ENCODE measurements around the gene MACROD1.
A peak's percentile ranks its signal among the peaks of the same experiment; 100 is the strongest.

Gene MACROD1

DNA sequence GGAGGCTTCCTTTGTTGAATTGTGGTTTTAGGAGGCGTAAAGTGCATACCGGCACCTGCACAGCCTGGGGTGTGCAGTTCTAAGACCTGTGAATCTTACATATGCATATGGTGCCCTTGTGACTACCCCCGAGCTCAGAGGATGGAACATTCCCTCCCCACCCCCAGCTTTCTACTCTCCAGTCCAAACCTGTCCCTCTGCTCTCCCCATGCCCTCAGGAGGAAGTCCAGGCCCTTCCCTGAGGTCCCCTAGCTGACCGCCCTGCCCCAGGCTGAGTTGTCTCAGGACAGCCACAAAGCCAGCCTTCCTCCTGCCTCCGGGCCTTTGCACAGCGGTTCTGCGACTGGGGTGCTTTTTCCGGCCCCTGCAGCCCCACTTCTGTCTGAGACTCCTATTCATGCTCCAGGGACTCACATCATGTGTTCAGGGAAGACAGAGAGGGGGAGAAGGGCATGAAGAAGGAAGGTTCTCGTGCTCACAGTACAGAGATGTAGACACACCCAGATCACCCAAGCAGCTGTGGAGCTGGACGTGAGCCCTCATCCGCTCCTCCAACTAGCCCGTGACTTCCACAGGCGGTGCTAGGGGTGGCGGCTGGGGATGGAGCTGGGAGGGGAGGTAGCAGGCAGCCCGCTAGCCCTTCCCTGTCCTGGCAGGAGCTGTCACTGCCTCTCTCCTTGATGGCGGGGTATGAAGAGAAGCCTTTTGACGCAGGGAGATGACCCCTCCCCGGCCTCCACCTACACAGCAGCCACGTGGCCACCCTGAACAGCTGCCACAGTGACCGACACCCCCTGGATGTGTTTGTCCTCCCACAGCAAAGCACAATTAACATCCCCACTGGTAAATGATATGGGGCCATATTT lies 79.4 kb downstream of the MACROD1 start:
- DNase-seq (ENCODE audit: low read depth) = peak; percentile 19
- TF ChIP-seq CTCF (IDR thresholded peaks at IDR 0.05; ENCODE audit: low read length, missing control alignments) = no peak
- H3K4me3 ChIP-seq (replicated peaks; ENCODE audit: low read depth, low read length) = no peak overlapping the region

GRCh38 chr11:64085906-64086257 lies 80.0 kb downstream of the MACROD1 start:
- no peak overlapping the region for H3K4me3 ChIP-seq (replicated peaks; ENCODE audit: low read depth, low read length)
- TF ChIP-seq CTCF (IDR thresholded peaks at IDR 0.05; ENCODE audit: low read length, missing control alignments) = no peak
- DNase-seq (ENCODE audit: low read depth) = no peak

DNA sequence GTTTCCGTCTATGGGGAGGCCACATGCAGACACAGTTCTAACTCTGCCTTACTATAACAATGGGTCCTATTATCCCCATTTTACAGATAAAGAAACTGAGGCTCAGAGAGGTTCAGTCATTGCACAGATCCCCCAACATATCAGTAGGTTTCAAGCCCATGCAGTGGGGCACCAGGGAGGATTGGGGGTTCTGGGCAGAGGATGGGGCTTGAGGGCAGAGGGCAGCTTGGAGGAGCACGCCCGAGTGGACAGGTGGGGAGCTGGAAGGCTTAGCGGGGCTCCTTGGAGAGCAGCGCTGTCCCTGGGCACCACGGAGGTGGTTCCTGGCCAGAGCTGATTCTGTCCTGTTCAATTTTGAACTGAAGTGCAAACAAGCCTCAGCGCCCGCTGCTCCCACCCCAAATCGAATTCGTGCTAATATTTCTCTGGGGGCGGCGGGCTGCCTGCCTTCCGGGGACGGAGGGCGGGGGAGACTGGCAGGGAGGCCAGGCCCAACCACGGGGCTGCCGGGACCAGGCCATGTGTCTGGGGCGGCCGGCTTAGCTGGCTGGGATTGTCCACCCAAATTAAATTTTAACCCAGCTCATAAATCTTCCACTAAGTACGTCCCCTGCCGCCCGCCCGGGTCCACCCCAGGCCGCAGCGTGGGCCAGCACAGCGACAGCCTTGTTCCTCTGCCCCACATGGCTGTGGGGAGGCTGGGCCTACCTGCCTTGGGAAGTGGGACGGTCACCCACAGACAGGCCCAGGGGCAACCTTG lies 80.8 kb downstream of the MACROD1 start:
- H3K4me3 ChIP-seq (replicated peaks; ENCODE audit: low read depth, low read length) = no peak overlapping the region
- DNase-seq (ENCODE audit: low read depth) = no peak
- no peak for TF ChIP-seq CTCF (IDR thresholded peaks at IDR 0.05; ENCODE audit: low read length, missing control alignments)

DNA sequence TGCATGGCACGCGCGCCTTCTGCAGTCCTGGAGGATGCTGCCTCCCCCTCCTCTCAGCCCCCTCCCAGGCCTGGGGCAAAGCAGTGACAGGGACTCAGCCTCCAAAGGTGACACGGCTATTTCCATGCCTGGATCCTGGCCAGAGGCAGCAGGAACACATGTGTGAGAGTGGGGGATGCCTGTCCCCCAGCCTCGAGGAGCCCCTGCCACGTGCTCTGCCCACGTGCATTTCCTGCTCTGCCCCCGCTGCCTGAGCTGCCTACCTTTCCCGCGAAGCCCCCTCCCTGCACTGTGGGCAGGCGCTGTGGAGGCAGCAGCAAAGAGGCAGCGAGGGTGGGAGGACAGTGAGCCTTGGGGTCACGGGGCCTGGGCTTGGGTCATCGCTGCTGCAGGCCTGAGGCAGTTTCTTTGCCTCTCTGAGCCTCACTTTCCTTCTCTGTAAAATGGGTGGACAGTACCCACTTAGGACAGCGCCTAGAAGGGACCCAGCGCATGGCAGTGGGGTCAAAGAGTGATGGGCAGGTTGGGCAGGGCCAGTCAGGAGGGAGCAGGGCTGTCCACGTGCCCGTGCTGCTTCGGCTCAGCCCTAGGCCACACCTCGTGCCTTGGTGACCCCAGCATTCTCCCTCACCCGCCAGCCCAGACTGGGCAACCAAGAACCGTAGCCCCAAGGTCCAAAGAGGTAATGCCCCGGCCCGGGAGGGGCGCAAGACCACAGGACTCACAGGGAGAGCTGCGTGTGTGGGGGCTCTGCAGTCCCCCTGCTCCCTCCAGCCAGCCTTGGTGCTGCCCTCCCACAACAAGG lies 81.6 kb downstream of the MACROD1 start:
- no peak overlapping the region for H3K4me3 ChIP-seq (replicated peaks; ENCODE audit: low read depth, low read length)
- DNase-seq (ENCODE audit: low read depth) = no peak
- TF ChIP-seq CTCF (IDR thresholded peaks at IDR 0.05; ENCODE audit: low read length, missing control alignments) = no peak

- no peak for TF ChIP-seq CTCF (IDR thresholded peaks at IDR 0.05; ENCODE audit: low read length, missing control alignments)
- DNase-seq (ENCODE audit: low read depth) = no peak
- H3K4me3 ChIP-seq (replicated peaks; ENCODE audit: low read depth, low read length) = no peak overlapping the region
Measured at GRCh38 chr11:64083398-64084080, 82.4 kb downstream of the MACROD1 start.

DNA sequence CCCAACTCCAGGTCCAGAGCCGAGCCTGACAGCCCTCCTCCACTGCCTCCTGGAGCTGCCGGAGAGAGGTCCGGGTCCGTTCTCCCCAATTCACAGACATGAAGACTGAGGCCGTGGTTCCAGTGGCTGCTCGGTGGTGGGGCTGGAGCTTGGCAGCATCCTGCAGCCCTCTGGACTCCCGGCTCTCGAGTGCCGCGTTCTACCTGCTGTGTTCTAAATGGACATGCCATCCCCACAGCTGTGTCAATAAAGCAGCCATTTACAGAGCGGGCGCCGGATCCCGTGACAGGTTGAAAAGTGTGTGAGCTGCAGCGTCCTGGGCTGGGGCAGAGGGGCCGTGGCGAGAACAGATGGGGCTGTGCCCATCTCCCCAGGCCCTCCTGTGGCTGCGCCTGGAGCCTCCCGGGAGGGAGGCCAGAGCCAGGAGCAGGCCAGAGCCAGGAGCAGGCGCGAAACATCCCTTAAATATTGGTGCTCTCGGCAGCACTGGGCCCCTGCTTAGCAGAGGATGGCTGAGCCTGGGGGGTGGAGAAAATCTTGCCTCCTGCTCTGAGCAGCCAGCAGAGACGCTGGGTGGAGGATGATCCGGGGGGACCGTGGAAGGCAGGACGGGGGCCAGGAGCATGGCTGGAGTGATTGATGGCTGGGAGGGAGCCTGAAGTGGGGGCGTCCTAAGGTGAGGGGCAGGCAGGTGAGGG lies 84.0 kb downstream of the MACROD1 start:
- DNase-seq (ENCODE audit: low read depth) = no peak
- H3K4me3 ChIP-seq (replicated peaks; ENCODE audit: low read depth, low read length) = no peak overlapping the region
- TF ChIP-seq CTCF (IDR thresholded peaks at IDR 0.05; ENCODE audit: low read length, missing control alignments) = no peak

Data from fibroblast of pulmonary artery (primary cell).